GM19452 (cell line): Measurements from ENCODE around the gene CELF6.

Source experiments
- ATAC-seq: cut with Tn5 transposase; IDR thresholded peaks from one replicate; pipeline ENCODE4 v1.9.1; 2021; ENCODE audit not compliant: unreplicated experiment

Gene CELF6

DNA sequence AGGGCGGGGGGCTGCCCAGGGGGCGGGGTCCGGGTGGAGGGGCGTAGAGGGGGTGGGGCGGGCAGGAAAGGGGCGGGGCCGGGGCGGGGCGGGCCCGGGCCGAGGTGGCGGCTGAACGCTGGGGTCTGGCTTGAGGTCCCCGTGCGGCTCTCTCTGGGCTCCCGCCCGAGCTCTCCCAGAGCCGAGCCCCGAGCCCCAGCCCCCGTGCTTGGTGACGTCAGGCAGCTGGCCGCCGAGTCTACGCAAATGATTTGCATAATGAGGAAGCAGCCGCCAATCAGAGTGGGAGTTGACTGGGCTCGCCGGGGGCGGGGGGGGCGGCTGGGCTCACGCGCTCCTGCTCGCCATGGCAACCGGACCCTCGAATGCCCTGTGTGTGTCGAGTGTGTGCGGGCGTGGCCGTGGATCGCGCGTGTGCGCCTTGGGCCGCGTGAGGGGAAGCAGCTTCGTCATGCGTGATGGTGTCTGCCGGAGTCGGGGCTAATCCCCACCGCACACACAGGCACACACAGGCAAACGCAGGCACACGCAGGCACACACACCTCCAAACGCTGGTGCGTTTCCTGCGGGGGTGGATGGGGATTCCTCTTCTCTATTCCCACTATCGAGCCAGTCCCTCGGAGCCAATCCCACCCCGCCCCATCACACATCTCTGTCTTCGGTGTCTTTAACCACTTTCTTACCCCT is at the start of gene CELF6:
Gene CELF6 (minus strand): TSS at position 173 of the 687 bp plus-strand sequence. CDS start 283 bp downstream, outside the sequence.
- ATAC-seq: peak; percentile 71

DNA sequence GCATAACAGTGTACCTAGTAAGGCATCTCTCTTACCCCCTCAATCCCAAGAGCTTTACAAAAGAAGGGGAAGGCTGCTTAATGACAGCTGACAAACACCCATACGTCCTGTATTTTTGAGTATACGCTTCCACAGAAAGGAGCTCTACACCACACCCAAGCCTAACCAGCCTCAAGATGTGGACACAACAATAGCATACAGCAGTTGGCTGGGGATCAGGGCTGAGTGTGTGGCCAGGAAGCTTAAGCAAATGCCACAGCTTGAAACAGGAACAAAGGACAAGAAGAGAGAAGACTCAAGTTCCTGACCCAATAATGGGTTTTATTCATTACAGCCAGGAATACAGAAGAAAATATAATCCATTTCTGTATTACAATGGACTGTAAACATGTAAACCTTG is 48.9 kb upstream of the CELF6 start:
- no peak for ATAC-seq

DNA sequence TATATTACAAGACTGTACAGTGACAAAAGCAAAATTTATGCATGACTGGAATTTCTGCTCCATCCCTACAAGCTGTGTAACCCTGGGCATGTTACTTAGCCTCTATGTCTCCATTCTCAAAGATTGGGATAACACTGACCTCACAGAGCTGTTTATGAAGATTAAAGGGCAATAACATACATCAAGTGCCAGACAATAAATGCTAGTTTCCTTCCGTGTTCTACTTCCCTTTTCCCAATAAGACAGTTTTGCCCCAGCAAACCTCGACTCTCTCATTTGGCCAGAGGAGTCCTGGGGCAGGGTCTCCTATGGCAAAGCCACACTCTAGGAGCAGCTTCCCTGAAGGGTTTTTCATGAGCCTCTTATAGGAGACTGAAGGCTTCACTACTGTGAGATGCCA is 48.4 kb upstream of the CELF6 start:
- no peak for ATAC-seq

DNA sequence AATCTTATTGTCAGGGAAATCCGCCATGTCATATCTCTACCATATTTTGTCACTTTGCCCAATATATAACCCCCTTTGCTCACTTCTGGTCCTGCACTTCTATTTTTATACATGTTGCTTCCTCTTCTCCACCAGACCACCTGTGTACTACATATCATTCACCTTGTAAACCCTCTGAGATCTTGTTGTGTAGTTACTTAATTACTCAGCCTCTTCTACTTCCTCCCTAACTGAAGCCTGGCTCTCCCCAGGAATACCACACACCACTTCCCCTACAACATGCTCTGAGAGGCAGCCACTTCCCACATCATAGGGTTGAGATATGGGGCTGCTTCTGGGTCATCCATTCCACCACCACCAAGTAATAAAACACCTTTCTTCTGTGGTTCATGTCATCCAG is 45.9 kb upstream of the CELF6 start:
- peak; percentile 90 for ATAC-seq

DNA sequence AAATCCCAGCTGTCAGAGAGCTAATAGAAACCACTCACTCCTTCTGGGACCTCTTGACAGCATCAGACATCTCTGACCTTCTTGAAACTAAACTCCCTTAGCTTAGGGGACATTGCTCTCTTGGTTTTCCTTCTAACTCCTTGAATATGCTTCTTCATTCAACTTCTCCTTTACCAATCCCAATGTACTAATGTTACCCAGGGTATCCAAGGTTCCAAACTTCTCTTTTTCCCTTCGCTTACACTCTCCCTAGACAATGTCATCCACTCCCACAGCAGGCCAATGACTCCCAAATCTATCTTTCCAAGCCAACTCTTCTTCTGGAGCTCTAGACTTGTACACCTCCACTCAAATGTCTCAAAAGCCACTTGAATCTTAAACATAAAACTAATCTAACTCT is 41.2 kb upstream of the CELF6 start:
- ATAC-seq: no peak

DNA sequence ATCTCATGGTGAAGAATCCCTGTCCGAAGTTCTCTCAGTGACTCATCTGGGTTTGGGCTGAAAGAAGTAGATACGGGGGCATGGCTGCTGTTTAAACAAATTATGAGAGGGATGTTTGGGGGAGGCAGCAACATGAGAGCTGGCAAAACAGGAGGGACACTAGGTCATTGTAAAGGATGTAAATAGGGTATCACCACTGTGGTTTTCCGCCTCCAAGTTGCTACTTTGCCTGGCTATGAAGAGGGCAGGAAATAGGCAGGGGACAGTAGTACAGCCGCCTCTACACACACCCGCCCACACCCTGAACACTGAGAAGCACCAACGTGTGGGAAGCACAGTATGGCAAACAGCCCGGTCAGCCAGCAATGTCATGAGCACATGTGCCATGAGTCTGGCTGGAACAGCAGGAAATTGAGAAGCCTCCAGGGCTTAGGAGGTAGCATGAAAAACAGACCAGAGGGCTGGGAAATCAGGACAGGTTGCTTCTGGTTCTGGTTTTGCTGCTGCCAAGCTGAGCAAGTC is 38.8 kb upstream of the CELF6 start:
- peak; percentile 67 for ATAC-seq

DNA sequence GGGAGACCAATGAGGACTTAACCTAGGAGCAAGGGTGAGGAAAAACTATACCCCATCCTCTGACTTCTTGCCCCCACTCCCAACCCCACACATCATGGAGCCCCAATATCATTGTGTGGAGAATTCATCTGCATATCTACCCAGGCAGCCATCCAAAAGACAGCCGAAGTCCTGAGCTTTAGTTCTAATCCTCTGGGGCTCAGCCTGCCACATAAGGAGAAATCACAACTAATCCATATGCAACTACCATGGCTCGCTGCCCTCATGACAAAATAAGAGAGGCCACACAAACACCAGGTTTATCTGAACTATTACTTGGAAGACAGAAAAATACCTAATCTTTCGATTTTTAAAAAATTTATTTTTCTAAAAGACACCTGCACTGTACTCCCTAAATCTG is 38.2 kb upstream of the CELF6 start:
- no peak for ATAC-seq

DNA sequence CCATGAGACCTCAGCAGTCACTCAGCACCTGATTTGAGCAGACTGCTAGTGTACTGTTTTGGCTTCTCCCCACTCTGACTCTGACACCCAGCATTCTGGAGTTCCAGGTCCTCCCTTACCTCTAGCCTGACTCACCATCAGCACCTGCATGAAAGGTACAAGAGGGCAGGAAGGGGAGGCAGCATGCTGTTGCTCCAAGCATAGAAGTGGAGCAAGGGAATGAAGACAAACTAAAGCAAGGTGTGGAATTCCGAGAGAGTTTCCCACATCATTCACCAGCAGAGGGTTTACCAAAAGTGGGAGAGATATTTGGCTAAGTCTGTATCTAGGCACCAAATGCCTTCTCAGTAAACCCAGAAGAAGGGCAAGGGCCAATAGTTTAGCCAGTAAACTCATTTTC is 34.5 kb upstream of the CELF6 start:
- ATAC-seq: no peak

DNA sequence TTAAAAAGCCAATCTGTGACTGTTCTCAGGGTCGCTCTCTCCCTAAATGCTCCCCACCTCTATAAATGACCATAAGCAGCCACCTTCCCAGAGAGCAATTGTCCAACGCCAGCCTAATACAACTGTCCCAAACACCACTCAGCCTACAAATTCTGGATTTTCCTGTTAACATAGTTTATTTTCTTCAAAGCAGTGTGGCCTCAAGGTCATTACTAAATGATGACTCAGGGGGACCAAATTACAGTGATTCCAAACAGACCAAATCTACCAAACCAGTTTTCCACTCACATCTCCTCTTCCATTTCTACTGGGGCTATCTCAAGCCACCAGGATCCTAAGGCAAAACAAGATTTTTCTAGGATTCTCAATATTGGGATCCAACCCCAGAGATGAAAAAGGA is 33.3 kb upstream of the CELF6 start:
- no peak for ATAC-seq

DNA sequence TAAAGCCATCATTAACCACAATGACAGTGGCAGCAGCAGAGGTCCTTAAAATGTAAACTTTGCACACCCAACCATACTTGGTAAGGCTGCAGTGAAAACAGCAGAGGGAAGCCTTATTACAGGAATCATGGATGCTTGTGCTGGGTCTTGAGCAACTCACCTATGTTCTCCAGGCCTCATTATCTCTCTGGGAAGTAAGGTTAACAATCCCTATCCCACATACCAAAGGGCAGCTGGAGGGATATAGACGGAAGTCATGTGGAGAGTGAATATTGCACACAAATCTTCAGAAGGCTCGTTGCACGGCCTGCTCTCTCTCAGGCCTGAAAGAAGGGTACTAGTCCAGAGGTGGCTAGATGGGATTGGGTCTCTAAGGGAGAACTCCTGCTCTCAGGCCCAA is 25.8 kb upstream of the CELF6 start:
- no peak for ATAC-seq

DNA sequence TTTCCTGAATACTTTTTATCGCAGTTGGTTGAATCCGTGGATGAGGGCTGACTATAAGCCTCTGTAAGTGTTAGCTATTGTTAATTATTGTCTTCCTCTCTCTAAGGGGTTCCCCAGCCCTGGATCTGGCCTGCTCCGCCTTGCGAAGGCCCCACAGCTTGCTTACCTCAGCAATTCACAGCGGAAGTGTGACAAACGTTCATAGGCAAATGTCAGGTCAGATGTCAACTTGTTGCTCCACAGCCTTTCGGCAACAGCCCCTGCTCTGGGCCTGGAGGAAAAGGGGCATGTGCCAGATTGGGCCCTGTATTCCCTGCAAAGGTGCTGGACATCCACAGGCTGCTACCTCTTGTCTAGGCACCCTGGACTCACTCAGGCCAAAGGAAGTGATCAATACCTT is 25.3 kb upstream of the CELF6 start:
- no peak for ATAC-seq

DNA sequence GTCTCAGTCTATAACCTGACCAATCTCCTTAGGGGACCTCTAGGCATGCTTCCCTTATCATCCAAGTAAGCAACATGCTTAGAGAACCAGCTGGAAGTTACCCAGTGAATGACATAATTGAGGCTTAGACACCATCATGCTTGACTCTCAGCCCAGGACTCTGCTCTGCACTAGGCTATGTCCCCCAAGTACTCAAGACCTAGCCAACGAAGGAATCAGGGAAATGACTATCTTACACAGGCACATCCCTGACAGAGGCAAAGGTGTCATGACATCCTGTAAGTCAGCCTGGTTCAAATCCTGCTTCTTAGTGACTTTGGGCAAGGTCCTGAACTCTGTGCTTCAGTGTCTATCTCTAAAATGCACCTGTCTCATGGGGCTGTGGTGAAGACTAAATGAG is 24.6 kb upstream of the CELF6 start:
- no peak for ATAC-seq

DNA sequence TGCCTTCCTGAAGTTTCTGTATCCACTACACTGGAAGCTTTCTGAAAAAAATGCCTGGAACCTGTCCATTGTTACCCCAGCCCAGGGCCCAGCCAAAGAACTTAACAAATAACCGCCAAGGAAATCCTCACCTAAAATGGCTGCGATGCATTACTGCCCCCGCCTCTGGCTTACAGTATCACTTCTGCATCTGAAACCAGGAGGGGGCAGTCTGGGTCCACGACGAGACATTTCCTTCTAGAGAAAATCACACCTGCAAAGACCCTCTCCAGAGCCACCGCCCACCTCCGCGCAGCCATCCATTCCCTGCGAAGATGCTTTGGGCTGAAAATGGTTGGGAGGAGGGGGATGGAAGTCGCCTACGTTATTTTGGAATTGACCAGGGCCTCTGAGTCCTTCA is 22.4 kb upstream of the CELF6 start:
- ATAC-seq: no peak

DNA sequence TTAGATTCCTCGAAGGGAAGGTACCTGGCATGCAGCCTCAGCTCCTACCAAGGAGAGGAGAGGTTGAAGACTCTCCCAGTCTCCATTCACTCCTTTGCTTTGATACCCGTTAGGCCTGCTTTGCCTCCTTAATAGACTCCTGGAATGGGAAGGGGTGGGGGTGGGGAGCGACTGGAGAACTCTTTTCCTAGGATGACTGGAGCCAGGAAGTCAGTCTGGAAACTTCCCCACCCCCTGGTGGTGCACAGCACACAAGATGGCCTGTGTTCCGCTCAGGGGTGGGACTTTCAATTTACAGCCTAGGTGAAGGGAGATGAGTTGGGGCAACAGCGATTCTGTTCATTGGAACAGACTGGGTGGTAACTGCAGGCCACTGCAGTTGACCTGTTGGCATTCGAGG is 21.4 kb upstream of the CELF6 start:
- no peak for ATAC-seq

DNA sequence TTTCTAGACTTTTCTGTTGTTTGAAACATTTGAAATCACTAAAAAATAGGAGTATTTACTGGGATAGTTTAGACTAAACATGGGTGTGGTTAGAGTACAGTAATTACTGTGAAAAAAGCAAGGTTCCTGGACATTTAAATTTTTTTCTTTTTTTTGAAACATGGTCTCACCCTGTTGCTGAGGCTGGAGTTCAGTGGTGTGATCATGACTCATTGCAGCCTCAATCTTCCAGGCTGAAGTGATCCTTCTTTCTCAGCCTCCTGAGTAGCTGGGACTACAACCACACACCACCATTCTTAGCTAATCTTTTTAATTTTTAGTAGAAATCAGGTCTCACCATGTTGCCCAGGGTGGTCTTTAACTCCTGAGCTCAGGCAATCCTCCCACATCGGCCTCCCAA is 20.4 kb upstream of the CELF6 start:
- ATAC-seq: no peak

DNA sequence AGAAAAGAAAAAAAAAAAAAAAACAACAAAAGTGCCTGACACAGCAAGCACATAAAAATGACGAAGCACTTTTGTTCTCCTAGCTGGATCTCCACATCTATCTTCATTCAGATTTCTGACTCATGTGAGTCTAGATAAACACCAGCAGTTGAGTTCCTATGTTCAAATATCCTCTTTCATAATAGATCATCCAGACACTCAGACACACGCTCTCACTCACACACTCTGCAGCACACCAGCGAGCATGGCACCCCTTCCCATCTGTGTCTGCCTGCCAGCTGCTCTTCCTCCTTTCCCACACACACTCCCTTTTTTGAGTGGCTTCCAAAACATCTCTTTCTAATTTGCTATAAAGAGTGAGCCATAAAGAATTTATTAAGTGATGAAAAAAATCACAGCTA is 19.8 kb upstream of the CELF6 start:
- no peak for ATAC-seq

DNA sequence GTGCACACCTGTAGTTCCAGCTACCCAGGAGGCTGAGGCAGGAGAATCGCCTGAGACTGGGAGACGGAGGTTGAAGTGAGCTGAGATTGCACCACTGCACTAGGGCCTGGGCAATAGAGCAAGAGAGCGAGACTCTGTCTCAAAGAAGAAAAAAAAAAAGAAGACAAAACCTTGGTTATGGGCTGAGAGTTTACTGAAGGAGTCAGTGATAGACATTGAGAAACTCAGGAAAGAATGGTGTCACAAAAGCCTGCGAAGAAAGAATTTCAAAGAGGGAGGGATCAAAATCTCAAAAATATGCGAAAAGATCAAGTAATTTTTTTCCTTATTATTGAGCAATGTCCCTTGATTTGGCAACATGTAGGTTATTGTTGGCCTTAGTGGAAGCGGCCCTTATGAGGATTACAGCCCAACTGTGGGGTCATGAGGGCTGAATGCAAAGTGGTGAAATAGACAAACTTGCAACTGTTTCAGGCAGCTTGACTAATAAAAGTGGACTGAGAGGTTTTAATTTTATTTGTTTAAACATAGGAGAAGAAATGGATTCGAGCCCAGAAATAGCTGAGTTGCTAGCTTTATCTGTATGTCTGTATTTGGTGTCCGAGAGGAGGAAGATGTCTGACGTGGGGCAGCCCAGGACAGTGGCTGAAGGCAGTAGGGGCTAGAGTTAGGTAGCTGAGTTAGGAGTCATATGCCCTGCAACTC is 18.8 kb upstream of the CELF6 start:
- ATAC-seq: no peak

DNA sequence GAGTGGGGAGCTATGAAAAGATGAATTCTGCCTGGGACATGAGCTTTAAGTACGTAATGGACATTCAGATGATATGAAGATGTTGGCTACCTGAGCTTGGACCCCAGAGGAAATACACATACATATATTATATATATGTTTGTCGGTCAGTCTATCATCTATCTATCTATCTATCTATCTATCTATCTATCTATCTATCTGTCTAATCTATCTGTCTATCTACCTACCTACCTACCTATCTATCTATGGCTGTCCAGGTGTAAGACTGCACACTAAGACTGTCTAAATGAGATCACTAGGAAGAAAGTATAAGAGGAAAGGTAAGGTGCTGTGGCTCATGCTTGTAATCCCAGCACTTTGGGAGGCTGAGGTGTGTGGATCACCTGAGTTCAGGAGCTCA is 18.2 kb upstream of the CELF6 start:
- ATAC-seq: no peak

DNA sequence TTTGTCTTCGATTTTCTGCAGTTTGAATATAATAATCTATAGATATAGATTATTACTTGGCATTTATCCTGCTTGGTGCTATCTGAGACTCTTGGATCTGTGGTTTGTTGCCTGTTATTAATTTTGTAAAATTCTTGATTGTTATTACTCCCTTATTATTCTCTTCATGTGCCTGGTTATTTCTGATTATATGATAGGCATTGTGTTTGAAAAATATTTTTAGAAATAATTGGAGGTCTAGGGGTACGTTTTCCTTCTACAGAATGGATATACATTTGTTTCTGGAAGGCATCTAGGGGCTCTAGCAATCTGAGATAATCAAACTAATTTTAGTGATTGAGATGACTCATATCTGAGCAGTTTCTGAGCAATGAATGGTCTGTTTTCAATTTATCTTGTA is 14.9 kb upstream of the CELF6 start:
- ATAC-seq: no peak

DNA sequence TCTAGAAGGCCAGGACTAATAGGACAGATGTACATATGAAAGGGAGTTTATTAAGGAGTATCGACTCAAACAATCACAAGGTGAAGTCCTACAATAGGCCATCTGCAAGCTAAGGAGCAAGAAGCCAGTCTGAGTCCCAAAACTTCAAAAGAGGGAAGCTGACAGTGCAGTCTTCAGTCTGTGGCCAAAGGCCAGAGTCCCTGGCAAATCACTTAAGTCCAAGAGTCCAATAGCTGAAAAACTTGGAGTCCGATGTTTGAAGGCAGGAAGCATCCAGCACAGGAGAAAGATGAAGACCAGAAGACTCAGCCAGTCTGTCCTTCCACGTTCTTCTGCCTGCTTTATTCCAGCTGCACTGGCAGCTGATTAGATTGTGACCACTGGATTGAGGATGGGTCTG is 11.1 kb upstream of the CELF6 start:
- no peak for ATAC-seq

DNA sequence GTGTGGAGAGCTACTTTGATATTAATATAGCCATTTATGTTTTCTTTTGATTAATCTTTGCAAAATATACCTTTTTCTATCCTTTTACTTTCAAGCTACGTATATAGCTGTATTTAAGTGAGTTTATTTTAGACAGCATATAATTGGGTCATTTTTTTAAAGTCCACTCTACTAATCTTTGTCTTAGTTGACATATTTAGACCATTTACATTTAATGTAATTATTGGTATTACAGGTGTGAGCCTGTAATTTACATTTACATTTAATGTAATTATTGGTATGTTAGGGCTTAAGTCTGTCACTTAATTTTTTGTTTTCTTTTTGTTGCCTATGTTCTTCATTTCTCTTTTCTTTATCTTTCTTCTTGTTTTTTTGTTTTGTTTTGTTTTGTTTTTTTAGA is 3.8 kb upstream of the CELF6 start:
- ATAC-seq: no peak

DNA sequence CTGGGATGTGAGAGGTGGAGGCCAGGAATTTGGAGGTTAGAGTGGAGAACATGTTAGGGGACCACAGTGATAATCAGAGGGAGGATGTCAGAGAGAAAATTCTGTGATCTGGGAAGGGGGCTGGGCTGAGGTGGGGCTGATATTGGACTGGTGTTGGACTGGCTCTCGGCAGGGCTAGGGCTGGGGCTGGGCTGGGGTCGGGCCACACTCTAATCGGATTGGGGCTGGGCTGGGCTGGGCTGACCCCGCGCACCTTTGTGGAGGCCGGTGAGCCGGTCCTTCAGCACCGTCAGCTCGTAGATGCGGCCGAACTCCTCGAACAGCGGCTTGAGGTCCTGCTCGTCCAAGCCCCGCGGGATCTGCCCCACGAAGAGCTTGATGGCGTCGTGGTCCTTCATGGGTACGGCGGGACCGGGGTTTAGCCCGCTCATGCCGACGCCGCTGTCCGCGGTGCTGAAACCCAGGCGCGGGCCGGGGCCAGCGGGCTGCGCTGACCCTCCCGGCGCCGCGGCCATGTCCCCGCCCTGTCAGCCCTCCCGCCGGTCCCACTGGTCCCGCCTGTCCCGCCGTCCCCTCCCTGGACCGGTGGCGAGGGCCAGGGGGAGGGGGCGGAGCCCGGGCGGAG is 485 bp downstream of the CELF6 start:
- peak; percentile 36 for ATAC-seq
